Measurements from ENCODE around the gene ZNF687. TPM values are rescaled to one million over a fixed set of nuclear protein-coding genes. Genes with fewer than 3 reads are reported as not detected.

Gene ZNF687
- total RNA-seq, 1 experiment from 2014 or later = 21.6 TPM

DNA sequence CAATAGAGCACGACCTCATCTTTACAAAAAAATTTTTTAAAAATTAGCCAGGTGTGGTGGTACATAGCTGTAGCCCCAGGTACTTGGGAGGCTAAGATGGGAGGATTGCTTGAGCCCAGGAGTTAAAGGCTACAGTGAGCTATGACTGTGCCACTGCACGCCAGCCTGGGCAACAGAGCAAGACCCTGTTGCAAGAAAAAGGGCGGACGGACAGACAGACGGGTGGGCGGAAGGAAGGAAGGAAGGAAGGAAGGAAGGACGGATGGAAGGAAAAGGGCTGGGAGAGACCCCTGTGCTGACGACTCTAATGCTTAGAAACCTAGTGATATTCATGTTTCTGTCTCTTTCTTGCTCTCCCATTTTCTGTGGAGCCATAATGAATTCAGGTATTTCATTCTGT lies 30.7 kb downstream of the ZNF687 start:
- DNase-seq (ENCODE audit: low read depth) = no peak

DNA sequence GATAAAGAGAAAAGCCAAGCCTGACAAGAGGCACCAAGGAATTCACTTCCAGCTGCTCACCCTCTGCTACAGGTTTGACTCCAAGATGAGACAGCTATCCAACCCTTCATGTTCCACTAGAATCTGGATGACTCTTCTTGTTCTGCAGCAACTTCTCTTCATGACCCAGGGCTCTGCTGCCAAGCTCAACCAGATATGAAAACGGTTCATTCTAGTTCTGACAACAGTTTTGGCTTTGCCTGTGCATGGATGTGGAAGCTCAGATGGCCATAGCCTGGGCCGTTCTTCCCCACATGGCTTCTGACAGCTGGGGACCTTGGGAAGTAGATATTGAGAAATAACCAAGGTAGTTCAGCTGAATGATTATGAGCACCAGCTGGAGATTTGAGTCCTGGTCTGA lies 31.4 kb downstream of the ZNF687 start:
- no peak for DNase-seq (ENCODE audit: low read depth)

DNA sequence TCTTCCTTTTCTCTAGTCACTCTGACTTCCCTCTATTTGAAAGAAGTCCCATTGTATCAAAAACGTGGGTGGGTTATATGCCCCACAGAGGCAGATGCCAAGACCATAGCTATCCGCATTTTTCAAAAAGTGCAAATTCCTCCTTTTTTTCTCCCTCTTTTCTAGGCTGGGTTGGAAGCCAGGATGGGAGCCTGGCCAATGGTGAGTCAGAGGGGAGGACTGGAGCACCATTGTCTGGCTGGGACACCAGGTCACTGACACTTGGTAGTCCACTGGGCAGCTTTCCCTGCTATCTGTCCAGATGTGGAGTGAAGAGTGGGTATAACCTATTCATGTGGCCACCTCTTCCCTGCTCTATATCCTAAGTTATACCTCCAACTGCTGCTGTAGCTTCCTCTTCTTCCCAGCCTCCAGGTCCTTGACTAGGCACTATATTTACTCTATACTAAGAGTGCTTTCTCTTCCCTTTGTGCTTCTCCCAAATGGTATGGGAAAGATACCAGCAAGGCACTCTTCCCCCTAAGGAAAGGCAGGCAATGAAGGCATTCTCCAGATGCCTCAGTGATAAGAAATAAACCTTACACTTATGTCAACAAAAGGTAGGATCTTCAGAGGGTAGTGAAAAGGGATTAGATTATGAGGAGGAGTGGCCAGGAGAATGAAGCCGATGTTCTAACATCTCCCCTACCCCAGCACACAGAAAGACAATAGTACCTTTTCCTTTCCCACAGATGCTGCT lies 32.2 kb downstream of the ZNF687 start:
- peak; percentile 77 for DNase-seq (ENCODE audit: low read depth)

DNA sequence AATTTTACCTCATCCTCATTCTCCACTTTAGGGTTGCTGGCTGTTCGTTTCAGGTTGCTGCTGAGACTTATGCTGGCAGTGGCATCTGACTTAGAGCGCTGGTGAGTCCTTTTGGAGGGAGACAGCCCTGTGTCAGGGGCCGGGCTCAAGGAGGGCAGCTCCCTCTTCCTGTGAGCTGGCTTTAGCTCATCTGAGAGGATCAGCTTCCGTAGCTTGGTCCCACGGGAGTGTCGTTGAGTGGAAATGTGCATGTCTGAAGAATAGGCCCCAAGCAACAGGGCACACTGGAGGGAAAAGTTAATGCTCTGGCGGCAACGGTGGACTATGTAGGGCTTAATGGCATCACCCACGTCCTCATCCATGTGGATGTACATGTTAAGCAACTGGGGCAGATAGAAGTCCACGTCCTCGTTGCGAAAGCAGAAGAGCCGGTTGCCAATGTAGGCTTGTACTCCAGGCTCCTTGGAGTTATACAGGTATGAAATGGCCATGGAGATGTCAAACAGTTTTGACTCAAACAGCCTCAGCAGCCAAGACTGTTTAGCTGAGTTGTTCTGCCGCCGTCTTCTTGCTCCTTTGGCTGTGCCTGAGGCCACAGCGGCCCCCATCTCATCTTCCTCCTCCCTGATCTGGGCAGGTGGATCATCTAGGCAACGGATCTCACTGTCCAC lies 33.6 kb downstream of the ZNF687 start:
- no peak for DNase-seq (ENCODE audit: low read depth)

DNA sequence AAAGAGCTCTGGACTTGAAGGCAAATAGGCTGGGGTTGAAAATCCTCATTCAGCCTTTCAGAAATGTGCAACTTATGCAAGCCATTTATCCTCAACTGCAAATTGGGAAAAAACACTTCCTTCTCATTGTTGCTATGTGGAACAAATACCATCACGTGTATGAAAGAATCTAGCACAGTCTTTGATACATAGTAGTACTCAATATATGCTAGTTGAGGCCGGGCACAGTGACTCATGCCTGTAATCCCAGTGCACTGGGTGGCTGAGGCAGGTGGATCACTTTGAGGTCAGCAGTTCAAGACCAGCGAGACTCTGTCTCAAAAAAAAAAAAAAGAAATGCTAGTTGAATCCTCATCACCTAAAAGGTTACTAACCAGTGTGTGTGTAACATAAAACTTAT lies 36.9 kb downstream of the ZNF687 start:
- DNase-seq (ENCODE audit: low read depth) = no peak

DNA sequence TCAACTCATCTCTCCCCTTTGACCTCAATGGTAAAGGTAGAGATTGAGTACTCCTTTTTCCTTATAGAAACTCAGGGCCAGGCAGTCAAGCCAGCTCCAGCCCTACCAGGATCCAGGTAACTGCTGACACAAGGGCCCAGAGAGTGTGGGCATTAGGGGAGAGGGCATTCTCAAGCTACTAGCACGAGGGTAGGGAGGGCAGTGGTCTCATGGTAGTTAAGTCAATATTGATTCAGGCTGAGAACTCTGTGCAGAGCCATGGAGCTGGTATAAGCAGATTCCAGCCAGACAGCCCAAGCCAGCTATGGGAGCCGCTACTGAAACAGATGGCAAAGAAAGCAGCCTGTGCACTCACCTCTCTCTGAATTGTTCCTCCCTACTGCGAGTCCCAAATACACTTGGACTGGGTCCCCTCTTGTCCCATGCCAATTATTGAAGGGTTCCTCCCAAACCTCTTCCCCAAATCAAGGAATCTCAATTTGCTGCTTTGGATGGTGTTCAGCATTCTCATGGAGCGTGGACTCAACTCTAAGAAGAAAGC lies 42.4 kb downstream of the ZNF687 start:
- no peak for DNase-seq (ENCODE audit: low read depth)

DNA sequence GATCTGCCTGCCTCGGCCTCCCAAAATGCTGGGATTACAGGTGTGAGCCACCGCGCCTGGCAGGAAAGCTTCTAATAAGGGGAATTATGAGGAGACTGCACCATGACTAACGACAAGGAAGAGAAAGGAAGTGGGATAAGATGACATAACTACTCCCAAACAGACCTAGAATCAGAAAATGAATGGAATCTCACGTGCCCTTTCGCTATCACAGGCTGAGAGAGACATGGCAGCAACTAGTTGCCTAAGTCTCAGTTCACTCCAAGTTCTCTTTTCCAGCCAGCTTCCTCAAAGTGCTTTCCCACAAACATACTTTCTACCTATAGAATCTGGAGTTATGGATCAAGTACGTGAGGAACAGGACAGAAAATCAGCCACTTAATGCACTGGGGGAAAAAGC lies 43.1 kb downstream of the ZNF687 start:
- DNase-seq (ENCODE audit: low read depth) = no peak

DNA sequence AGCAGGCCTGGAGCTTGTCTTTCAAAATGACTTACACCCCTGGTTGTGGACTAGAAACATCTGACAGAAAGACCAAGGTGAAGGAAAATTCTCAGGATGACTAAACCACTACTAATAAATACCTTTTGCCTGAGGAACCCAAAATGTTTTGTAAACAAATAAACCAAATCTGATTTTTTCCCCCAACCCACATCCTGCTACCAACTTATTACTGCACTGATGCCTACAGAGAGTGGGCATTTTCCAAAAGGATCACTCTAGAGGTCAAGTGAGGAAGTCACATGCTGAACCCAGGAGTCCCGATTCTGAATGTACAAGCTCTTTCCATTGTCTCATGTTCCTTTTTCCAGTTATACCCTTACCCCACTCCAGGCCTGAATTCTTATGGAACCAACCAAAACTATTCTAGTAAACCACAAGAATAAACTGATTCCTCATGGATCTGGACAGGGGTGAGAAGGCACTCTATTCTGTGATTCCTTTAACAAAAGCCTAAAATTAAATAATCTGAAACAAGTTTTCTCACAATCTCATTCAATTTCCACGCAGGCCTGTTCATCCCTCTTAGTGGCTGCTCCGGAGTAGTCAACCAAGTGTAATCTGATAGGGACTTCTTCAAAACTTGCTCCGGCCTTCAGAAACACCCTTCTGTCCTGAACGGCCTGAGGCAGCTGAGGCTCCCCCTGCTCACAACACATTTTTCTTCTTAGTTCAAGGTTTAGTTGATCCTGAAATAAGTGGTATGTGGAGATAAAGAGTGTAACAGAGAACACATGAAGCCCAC lies 43.7 kb downstream of the ZNF687 start:
- peak; percentile 28 for DNase-seq (ENCODE audit: low read depth)

DNA sequence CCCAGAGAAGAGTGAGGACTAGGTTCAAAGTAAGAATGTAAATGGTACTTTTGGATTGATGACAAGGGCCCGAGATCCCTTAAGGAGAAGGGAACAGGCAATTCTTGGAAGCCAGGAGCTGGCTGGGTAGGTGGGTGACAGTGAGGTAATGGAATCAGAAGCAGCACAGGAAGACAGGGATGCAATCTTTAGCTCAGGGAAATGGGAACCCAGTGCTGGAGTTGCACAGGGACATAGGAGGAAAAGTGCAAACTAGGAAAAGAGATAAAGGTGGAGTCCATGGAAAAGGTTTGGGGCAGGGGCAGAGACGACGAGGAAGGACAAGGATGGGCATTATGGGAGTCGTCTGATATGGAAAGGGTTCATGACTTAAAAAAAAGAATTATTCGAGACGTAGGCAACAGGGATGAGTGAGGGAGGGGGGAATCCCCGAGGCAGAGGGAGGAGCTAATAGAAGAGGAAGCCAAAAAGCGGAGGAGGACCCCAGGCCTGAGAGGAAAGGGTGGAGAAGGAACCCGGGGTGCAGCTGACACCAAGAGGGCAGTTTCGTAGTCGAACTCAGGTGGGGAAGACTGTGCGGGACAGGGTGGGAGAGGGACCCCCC lies 44.6 kb downstream of the ZNF687 start:
- peak; percentile 39 for DNase-seq (ENCODE audit: low read depth)

DNA sequence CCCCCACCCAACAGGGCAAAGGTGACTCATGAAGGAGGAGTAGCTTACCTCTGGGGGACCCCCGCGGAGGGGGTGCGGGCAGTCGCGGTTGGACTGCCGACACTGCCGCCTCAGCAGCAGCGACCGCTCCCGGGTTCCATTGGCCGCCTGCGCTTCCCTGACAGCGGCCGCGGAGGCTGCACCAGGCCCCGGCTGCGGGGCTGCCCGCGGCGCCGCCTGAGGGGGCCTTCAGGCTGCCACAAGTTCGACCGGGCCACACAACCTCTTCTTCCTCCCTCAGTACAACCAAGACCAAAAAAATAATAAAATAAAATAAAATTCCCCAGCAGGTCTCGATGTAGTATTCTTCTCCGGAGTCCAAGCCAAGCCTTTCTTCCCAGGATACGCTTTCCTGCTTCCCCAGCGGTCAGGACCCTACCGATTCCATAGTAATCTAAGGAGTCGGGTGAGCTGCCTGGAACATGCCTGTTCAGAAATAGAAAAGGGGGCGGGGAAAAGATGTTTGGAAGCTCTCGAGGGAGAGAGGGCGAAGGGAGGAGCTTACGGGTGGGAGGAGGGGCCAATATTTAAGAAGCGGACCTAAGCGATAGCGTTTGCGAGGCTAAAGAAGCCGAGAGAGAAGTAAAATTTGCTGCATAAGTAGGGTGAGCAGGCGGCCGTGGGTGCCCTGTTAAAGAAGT lies 45.3 kb downstream of the ZNF687 start, which contains the start of gene PI4KB:
PI4KB (minus strand) TSS at position 194 of the 680 bp plus-strand sequence. CDS start 10,935 bp downstream, outside the sequence.
- DNase-seq (ENCODE audit: low read depth) = peak; percentile 98

DNA sequence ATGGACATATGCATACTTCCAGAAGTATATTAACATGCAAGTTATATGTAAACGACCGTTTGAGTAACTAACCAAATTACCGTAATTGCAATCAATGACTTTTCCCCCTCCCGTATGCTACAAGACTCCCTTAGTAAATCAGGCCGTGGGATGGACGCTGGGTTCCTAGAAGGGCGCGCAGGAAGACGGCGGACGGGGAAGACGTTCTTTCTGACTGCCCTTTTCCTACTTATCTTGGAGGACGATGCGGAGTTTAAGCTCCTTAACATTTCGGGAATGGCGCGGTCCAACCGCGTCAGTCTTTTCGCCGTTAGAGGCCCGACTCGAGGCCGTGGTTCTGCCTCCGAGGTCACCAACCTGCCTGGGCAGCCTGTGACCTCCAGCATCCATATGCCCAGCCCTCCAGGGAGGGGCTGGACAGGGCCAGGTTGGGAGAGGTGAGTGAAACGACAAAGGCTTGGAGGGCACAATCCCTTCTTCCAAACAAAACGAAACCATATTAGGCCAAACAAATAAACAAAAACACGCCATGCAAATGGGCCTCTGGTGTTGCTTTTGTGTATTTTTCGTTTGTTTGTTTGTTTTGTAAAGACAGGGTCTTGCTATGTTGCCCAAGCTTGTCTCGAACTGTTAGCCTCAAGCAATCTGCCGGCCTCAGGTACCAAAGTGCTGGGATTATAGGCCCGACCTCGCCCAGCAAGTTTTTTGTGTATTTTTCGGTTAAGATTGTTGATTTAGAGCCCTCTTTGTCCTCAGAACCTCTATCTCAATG lies 46.0 kb downstream of the ZNF687 start:
- DNase-seq (ENCODE audit: low read depth) = no peak

DNA sequence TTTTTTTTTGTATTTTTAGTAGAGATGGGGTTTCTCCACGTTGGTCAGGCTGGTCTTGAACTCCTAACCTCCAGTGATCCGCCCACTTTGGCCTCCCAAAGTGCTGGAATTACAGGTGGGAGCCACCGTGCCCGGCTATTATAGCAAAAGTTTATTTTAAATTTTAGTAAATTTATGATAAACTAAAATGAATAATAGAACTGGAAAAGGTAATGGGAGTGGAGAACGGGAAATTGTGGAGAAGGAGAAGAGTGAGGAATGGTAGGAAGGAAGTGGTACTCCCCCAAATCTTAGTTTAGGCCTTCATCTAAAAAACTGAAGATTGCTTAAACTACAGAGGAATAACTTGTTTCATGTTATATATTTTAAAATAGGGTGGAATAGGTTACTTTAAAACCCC lies 52.7 kb downstream of the ZNF687 start:
- no peak for DNase-seq (ENCODE audit: low read depth)

DNA sequence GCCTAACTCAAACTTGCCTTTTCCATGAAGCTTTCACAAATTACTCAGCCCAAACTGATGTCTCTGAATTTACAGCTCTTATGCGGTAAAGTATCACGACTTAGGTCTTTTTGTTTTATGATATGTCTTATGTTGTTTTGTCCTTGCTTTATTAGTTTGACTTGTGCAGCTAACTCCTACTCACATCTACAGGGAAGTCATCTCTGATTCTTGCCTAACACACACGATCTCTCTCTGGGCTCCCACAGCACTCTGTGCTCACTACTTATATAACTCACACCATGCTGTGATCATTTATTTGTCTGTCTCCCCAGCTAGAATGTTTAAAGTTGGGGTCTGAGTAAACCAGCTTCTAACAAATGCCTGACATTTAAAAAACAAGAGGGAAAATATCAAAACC lies 54.5 kb downstream of the ZNF687 start:
- DNase-seq (ENCODE audit: low read depth) = no peak

DNA sequence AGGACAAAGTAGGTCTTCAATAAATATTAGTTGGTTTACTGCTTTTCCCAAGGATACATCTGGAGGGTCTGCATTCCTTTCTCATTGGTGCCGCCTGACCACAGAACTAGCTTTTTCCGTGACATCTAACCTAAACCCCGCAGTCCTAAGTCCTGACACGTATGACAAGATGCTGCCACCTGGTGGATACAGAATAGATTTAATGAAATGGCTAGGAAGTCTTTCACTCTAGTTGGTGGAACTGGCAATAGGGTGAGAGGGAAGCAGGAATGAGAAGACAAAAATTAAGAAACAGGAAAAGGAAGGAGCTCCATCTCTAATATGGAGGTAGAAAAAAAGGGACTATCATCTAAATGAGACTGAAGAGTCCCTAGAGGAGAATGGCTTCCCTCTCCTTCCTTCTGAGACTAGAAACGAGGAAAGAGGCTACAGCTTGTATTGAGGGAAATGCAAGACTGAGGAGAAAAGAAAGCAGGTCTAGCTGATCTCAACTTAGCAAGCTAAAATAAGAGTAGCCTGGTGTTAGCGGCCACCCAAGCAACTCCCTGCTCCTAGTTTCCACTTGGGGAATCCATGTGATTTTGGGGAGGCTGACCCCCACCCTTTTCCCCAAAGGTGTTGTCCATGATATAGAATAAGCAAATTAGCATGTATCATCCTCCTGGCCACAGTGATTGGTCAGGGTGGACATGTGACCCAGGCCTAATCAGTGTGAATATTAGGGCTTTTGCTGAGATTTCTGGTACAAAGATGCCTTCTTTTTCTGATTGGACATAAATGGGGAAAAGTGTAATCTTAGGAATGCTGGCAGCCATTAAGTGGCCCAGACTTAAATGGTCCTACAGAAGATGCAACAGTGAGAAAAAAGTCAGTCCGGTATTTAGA lies 59.0 kb downstream of the ZNF687 start:
- peak; percentile 84 for DNase-seq (ENCODE audit: low read depth)

Other genes starting within 250 kb of the ZNF687 start
- 0.06 and 0.32 TPM in 2 replicates for gene BNIPL, start 245.7 kb upstream of the ZNF687 start, total RNA-seq (2014; rRNA removed)
- 4.7 and 5.3 TPM in 2 replicates for gene C1orf56, start 234.5 kb upstream of the ZNF687 start, total RNA-seq (2014; rRNA removed)
- gene CDC42SE1, start 222.7 kb upstream of the ZNF687 start, total RNA-seq (2014; rRNA removed) = 71.2 and 85.9 TPM in 2 replicates
- gene MLLT11, start 221.9 kb upstream of the ZNF687 start, total RNA-seq (2014; rRNA removed) = 16.9 and 17.2 TPM in 2 replicates
- gene GABPB2, start 211.5 kb upstream of the ZNF687 start, total RNA-seq (2014; rRNA removed) = 6.3 and 7.1 TPM in 2 replicates
- gene SEMA6C, start 135.7 kb upstream of the ZNF687 start, total RNA-seq (2014; rRNA removed) = 2.1 and 3.8 TPM in 2 replicates
- gene TNFAIP8L2, start 125.7 kb upstream of the ZNF687 start, total RNA-seq (2014; rRNA removed) = not detected in 2 replicates
- gene LYSMD1, start 116.4 kb upstream of the ZNF687 start, total RNA-seq (2014; rRNA removed) = 9.1 and 10.2 TPM in 2 replicates
- 25.5 and 31.9 TPM in 2 replicates for gene SCNM1, start 116.2 kb upstream of the ZNF687 start, total RNA-seq (2014; rRNA removed)
- 0.34 TPM in 1 of 2 replicates, not detected in the other for gene TMOD4, start 106.3 kb upstream of the ZNF687 start, total RNA-seq (2014; rRNA removed)
- gene VPS72, start 92.1 kb upstream of the ZNF687 start, total RNA-seq (2014; rRNA removed) = 59.8 and 64.0 TPM in 2 replicates
- gene PIP5K1A, start 83.7 kb upstream of the ZNF687 start, total RNA-seq (2014; rRNA removed) = 48.9 and 49.7 TPM in 2 replicates
- gene PSMD4, start 27.6 kb upstream of the ZNF687 start, total RNA-seq (2014; rRNA removed) = 145 and 175 TPM in 2 replicates
- 45.6 and 60.0 TPM in 2 replicates for gene PI4KB, start 45.1 kb downstream of the ZNF687 start, total RNA-seq (2014; rRNA removed)
- 62.8 and 73.3 TPM in 2 replicates for gene RFX5, start 65.0 kb downstream of the ZNF687 start, total RNA-seq (2014; rRNA removed)
- 16.2 and 17.9 TPM in 2 replicates for gene SELENBP1, start 90.4 kb downstream of the ZNF687 start, total RNA-seq (2014; rRNA removed)
- gene PSMB4, start 117.3 kb downstream of the ZNF687 start, total RNA-seq (2014; rRNA removed) = 238 and 258 TPM in 2 replicates
- 16.4 and 24.6 TPM in 2 replicates for gene POGZ, start 177.2 kb downstream of the ZNF687 start, total RNA-seq (2014; rRNA removed)
- 0.06 and 0.34 TPM in 2 replicates for gene CGN, start 229.1 kb downstream of the ZNF687 start, total RNA-seq (2014; rRNA removed)

Measured in LHCN-M2 (cell line).